H1 (cell line): ENCODE data around the gene RBM17. TPM values are rescaled to one million over a fixed set of nuclear protein-coding genes. Genes with fewer than 3 reads are reported as not detected.

ENCODE experiments used
- CTCF ChIA-PET: fragments of 300-600 bp; sonication (Branson Sonifier 250); formaldehyde crosslinking; loops from one replicate; lab custom pipeline; 2021; ENCODE audit not compliant: partially characterized antibody; lab: Charles Lee
- POLR2A ChIA-PET: fragments of 300-600 bp; sonication (Branson Sonifier 250); formaldehyde crosslinking; loops from one replicate; lab custom pipeline; 2021; ENCODE audit warnings: inconsistent platforms; ENCODE audit not compliant: partially characterized antibody; lab: Charles Lee
- DNase-seq, 2 experiments: peaks; one replicate each; pipeline versions ENCODE4 v3.0.0 to v3.0.0-alpha.2; 2010 to 2022; ENCODE audit warnings: low spot score in 2 of 2, low read depth in 1 of 2, mixed read lengths in 1 of 2
- FAIRE-seq: peaks from 2 replicates; lab custom pipeline; 2011; peaks lifted over from hg19 to GRCh38; lab: Jason Lieb, UNC
- H2AFZ ChIP-seq: 2 replicates; pipeline ENCODE4 v1.8.1; 2012; ENCODE audit warnings: low read length, inconsistent platforms
- H2AK5ac ChIP-seq: 2 replicates; pipeline ENCODE4 v1.6.1; 2013; ENCODE audit warnings: low read depth, low read length
- H2BK120ac ChIP-seq: replicated peaks from 2 replicates; pipeline ENCODE3; 2013; ENCODE audit warnings: low read depth, low read length, inconsistent platforms
- H2BK12ac ChIP-seq: 2 replicates; pipeline ENCODE4 v1.6.1; 2013; ENCODE audit warnings: low read depth, low read length
- H2BK15ac ChIP-seq: 2 replicates; pipeline ENCODE4 v1.6.1; 2013; ENCODE audit warnings: low read length
- H2BK20ac ChIP-seq: 2 replicates; pipeline ENCODE4 v1.6.1; 2013; ENCODE audit warnings: low read length
- H2BK5ac ChIP-seq: 2 replicates; pipeline ENCODE4 v1.6.1; 2013; ENCODE audit warnings: low read depth, low read length
- H3K14ac ChIP-seq: 2 replicates; pipeline ENCODE4 v1.6.1; 2013; ENCODE audit warnings: inconsistent platforms; ENCODE audit not compliant: insufficient read length
- H3K18ac ChIP-seq: 2 replicates; pipeline ENCODE4 v1.6.1; 2013; ENCODE audit warnings: low read length; ENCODE audit errors: extremely low read depth
- H3K23ac ChIP-seq: 2 replicates; pipeline ENCODE4 v1.6.1; 2013; ENCODE audit warnings: inconsistent platforms; ENCODE audit not compliant: insufficient read length
- H3K23me2 ChIP-seq: 2 replicates; pipeline ENCODE4 v1.6.1; 2013; ENCODE audit warnings: low read depth, low read length
- H3K27ac ChIP-seq: 2 replicates; pipeline ENCODE4 v1.6.1; 2011; ENCODE audit warnings: low read depth, low read length, inconsistent platforms
- H3K27me3 ChIP-seq, 4 experiments: replicated peaks in 1 of 4; 1 replicate in 1 of 4; 2 replicates in 3 of 4; pipeline versions ENCODE4 v1.6.1 to v1.8.1; 2011 to 2013; ENCODE audit warnings: low read length in 3 of 4, mild to moderate bottlenecking in 3 of 4, inconsistent platforms in 2 of 4, mixed read lengths in 2 of 4, moderate library complexity in 1 of 4; ENCODE audit not compliant: control insufficient read depth in 3 of 4, insufficient read depth in 3 of 4; ENCODE audit errors: extremely low read depth in 1 of 4
- H3K36me3 ChIP-seq, 4 experiments: 2 replicates each; pipeline versions ENCODE4 v1.6.1 to v1.8.1; 2011 to 2013; ENCODE audit warnings: mild to moderate bottlenecking in 4 of 4, low read length in 3 of 4, moderate library complexity in 2 of 4, control low read depth in 1 of 4, inconsistent platforms in 1 of 4; ENCODE audit not compliant: insufficient read depth in 4 of 4, control insufficient read depth in 2 of 4
- H3K4ac ChIP-seq: replicated peaks from 2 replicates; pipeline ENCODE3; 2013; ENCODE audit warnings: low read length, low read depth, mixed read lengths, inconsistent platforms; ENCODE audit not compliant: insufficient read length
- H3K4me1 ChIP-seq, 4 experiments: replicated peaks in 1 of 4; 1 replicate in 1 of 4; 2 replicates in 3 of 4; pipeline versions ENCODE4 v1.6.1 to v1.8.1; 2011 to 2013; ENCODE audit warnings: low read length in 3 of 4, inconsistent platforms in 2 of 4, mixed read lengths in 1 of 4; ENCODE audit not compliant: insufficient read depth in 4 of 4, control insufficient read depth in 3 of 4
- H3K4me2 ChIP-seq, 2 experiments: 2 replicates each; pipeline versions ENCODE4 v1.6.1 to v1.8.1; 2011 to 2013; ENCODE audit warnings: low read depth in 2 of 2, low read length in 2 of 2, control low read depth in 1 of 2, inconsistent platforms in 1 of 2, mild to moderate bottlenecking in 1 of 2; ENCODE audit not compliant: insufficient read depth in 1 of 2
- H3K4me3 ChIP-seq, 4 experiments: fragments of 200-600, 300-600 bp in 1 of 4; sonication (generic), shearing (Covaris generic), sonication (Bioruptor Twin) in 1 of 4; 2 replicates each; pipeline versions ENCODE4 v1.5.1 to v1.8.1; 2011 to 2016; ENCODE audit warnings: low read length in 4 of 4, low read depth in 3 of 4, control low read depth in 2 of 4, inconsistent platforms in 2 of 4, mild to moderate bottlenecking in 2 of 4, mixed read lengths in 1 of 4, moderate library complexity in 1 of 4; ENCODE audit not compliant: insufficient read depth in 2 of 4; ENCODE audit errors: extremely low read depth in 1 of 4
- H3K56ac ChIP-seq: replicated peaks from 2 replicates; pipeline ENCODE3; 2013; ENCODE audit warnings: low read depth, mild to moderate bottlenecking, mixed read lengths, low read length, inconsistent platforms; ENCODE audit not compliant: insufficient read length
- H3K79me1 ChIP-seq: 2 replicates; pipeline ENCODE4 v1.6.1; 2013; ENCODE audit warnings: low read depth, low read length, control low read depth
- H3K79me2 ChIP-seq, 2 experiments: 2 replicates each; pipeline versions ENCODE4 v1.6.1 to v1.8.1; 2012 to 2013; ENCODE audit warnings: low read length in 2 of 2, mild to moderate bottlenecking in 2 of 2, inconsistent platforms in 1 of 2; ENCODE audit not compliant: insufficient read depth in 2 of 2, control insufficient read depth in 1 of 2
- H3K9ac ChIP-seq, 4 experiments: replicated peaks in 1 of 4; 1 replicate in 1 of 4; 2 replicates in 3 of 4; pipeline versions ENCODE4 v1.6.1 to v1.8.1; 2011 to 2013; ENCODE audit warnings: low read depth in 3 of 4, low read length in 3 of 4, control low read depth in 2 of 4, mild to moderate bottlenecking in 2 of 4, moderate library complexity in 2 of 4, inconsistent platforms in 1 of 4; ENCODE audit errors: extremely low read depth in 1 of 4
- H3K9me3 ChIP-seq, 2 experiments: 2 replicates each; pipeline versions ENCODE4 v1.6.1 to v1.8.1; 2012 to 2013; ENCODE audit warnings: mild to moderate bottlenecking in 2 of 2, moderate library complexity in 2 of 2, control low read depth in 1 of 2, inconsistent platforms in 1 of 2, low read depth in 1 of 2, low read length in 1 of 2, mixed read lengths in 1 of 2; ENCODE audit not compliant: insufficient read depth in 2 of 2
- H4K20me1 ChIP-seq, 2 experiments: replicated peaks in 1 of 2; 2 replicates each; pipeline versions ENCODE3 to v1.8.1; 2011 to 2013; ENCODE audit warnings: inconsistent platforms in 2 of 2, low read length in 2 of 2, mild to moderate bottlenecking in 1 of 2; ENCODE audit not compliant: insufficient read depth in 2 of 2, control insufficient read depth in 1 of 2
- H4K5ac ChIP-seq: 2 replicates; pipeline ENCODE4 v1.6.1; 2013; ENCODE audit warnings: low read length, low read depth, mixed read lengths, inconsistent platforms; ENCODE audit not compliant: insufficient read length
- H4K8ac ChIP-seq: 2 replicates; pipeline ENCODE4 v1.8.0; 2013; ENCODE audit warnings: mild to moderate bottlenecking, moderate library complexity, low read length, inconsistent platforms; ENCODE audit not compliant: insufficient read depth; ENCODE audit errors: extremely low read depth
- H4K91ac ChIP-seq: replicated peaks from 2 replicates; pipeline ENCODE3; 2013; ENCODE audit warnings: low read length, mixed read lengths, inconsistent platforms; ENCODE audit not compliant: insufficient read length
- CBX8 ChIP-seq: fragments of 300-800, 300-1000 bp; sonication (generic); IDR thresholded peaks from 2 replicates; pipeline ENCODE4 v1.7.1; 2016; ENCODE audit warnings: low read depth, low read length, borderline replicate concordance
- CHD2 ChIP-seq: IDR thresholded peaks from 2 replicates; pipeline ENCODE4 v1.6.1; 2012; ENCODE audit warnings: low read length, improper control_type of control experiment
- FOSL1 ChIP-seq: IDR thresholded peaks from 2 replicates; pipeline ENCODE4 v1.6.1; 2011; ENCODE audit warnings: mild to moderate bottlenecking, low read depth, low read length, moderate library complexity; ENCODE audit not compliant: insufficient read depth
- JUND ChIP-seq: IDR thresholded peaks from 2 replicates; pipeline ENCODE4 v1.6.1; 2011; ENCODE audit warnings: mild to moderate bottlenecking, improper control_type of control experiment, low read length
- NRF1 ChIP-seq: IDR thresholded peaks from 2 replicates; pipeline ENCODE4 v1.6.1; 2011; ENCODE audit warnings: mild to moderate bottlenecking, low read depth, low read length, improper control_type of control experiment
- PHF8 ChIP-seq: fragments of 200-600 bp; sonication (generic); conservative IDR thresholded peaks from 2 replicates; pipeline ENCODE4 v1.7.1; 2012; ENCODE audit warnings: low read depth, mild to moderate bottlenecking, inconsistent platforms, low read length, moderate library complexity
- POLR2AphosphoS5 ChIP-seq: IDR thresholded peaks from 2 replicates; pipeline ENCODE4 v1.6.1; 2011; ENCODE audit warnings: low read depth, low read length
- RNF2 ChIP-seq: fragments of 200-900, 300-1000 bp; sonication (generic); IDR thresholded peaks from 2 replicates; pipeline ENCODE4 v1.7.1; 2016; ENCODE audit warnings: borderline replicate concordance, low read depth, mild to moderate bottlenecking, antibody characterized with exemption, low read length; ENCODE audit not compliant: poor library complexity, severe bottlenecking; ENCODE audit errors: missing control alignments
- RXRA ChIP-seq: IDR thresholded peaks from 2 replicates; pipeline ENCODE4 v1.6.1; 2011; ENCODE audit warnings: low read depth, mild to moderate bottlenecking, low read length, moderate library complexity; ENCODE audit not compliant: insufficient read depth
- WGBS, 2 experiments: shearing (Covaris generic) in 1 of 2; methylation state at CpG; one replicate each; pipeline versions ENCODE4 v1.1.6 to v1.1.7; 2013 to 2015; ENCODE audit warnings: low lambda C conversion rate in 2 of 2, mixed read lengths in 2 of 2, inconsistent platforms in 1 of 2, low coverage in 1 of 2, missing lambda C conversion rate in 1 of 2; ENCODE audit not compliant: insufficient replicate concordance in 2 of 2, insufficient coverage in 1 of 2, insufficient read length in 1 of 2; ENCODE audit errors: extremely low coverage in 1 of 2, missing lambda C conversion rate in 1 of 2; 5-methylcytosine and 5-hydroxymethylcytosine counted together
- polyA plus RNA-seq, 7 experiments: library from polyadenylated mRNA; depleted of rRNA in 3 of 7; stranded (reverse) in 5 of 7; unstranded in 2 of 7; fragments of >200 nt in 5 of 7; fragments of 200-250 nt in 2 of 7; gene quantifications; 1 replicate in 5 of 7; 2 replicates in 1 of 7; 4 replicates in 1 of 7; pipeline versions ENCODE4 v1.2.1 to v1.2.3, GENCODE V29; 2011 to 2013; ENCODE audit warnings: missing spikeins in 2 of 7, mixed read lengths in 2 of 7
- total RNA-seq: library from RNA; stranded (reverse); fragmentation: NEBNext Ultra II Directional; extraction: Animal tissue kit (Norgen Biotek cat#: 25700); gene quantifications from 2 replicates; pipeline ENCODE4 v1.2.1, GENCODE V29; 2021
- TF ChIP-seq, protein P1 (sequence below): IDR thresholded peaks from 2 replicates; pipeline ENCODE4 v1.6.1; 2011; ENCODE audit warnings: low read depth, mild to moderate bottlenecking, low read length; ENCODE audit not compliant: insufficient read depth

RBM17 gene
- total and polyA plus RNA-seq, 2 of the 8 experiments (the other 6 are each of a cell fraction or from before 2014, with no cell fraction given), result 15.7 to 128 TPM

DNA sequence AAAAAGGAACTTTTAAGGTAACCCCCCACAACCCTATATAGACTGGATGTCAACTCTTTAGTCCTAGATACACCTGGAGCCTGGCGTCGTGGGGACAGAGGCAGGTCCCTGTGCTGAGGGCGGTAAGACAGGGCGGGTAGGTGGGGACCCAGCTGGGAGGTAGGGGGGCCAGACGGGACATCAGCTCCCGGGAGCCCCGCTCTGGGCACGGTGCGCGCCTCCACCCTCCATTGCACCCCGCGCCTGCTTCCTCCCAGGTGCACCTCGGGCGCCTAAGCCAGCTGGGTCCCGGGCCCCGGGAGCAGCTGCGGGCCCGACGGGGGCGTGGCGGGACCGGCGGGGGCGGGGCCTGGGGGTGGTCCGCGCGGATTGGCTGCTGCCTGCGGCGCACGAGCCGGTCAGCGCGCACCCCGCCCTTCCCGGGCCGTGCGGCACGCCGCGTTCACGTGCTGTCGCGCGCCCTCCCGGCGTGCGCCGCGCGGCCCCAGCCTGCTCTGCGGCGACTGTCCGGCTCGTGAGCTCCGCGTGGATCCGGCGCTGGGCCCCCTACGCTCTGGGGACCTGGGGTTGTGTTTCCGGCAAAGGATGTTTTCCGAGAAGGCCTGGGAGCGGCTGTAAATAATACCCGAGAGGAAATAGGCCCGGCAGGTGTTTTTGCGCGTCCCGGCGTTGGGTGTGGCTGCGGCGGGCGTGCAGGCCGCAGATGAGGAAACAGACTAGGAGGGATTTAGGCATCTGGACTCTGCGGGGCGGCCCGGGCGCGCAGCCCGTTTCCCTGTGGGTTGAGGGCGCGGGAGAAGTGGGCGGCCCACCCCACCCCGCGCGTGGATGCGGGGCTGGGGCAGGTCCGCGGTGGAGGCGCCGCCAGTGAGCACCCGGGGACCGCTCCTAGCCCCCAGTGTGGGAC lies 74.8 kb downstream of the RBM17 start:
- Histone ChIP-seq H3K23me2 (no peaks in the 10 kb centered on the region), H3K23ac (no peak overlapping the region), H3K36me3 (peaks cover 0 to 2% (median under 1%) of the 10 kb centered on the region in 4 experiments; a peak in 1 of 8 replicates), H3K79me2 (peaks cover 0 to 37% of the 10 kb centered on the region in 2 experiments; a peak in 2 of 4 replicates), H3K14ac (no peak overlapping the region), H2AK5ac (no peak overlapping the region), H2AFZ (no peak overlapping the region), H3K18ac (peak overlapping the region; percentile 24; the same call in 1 of the 2 replicates), H3K4me2 (peak overlapping the region; percentile 74 to 78), H2BK15ac (no peak overlapping the region), H3K79me1 (peaks cover 3% of the 10 kb centered on the region; the same call in 1 of the 2 replicates), H2BK20ac (no peak overlapping the region), H3K4ac (no peak overlapping the region), H2BK5ac (no peak overlapping the region; the same call in 1 of the 2 replicates), H3K9ac (peak overlapping the region; percentile 51 to 79 (median 64)), H4K20me1 (peaks cover 0 to 7% of the 10 kb centered on the region in 2 experiments), H3K4me3 (peak overlapping the region; percentile 39 to 88 (median 54)), H4K8ac (peak overlapping the region; percentile 96), H3K56ac (no peak overlapping the region), H2BK12ac (no peak overlapping the region), H4K91ac (no peak overlapping the region), H3K27ac (no peak overlapping the region), H3K4me1 (peaks cover 0 to 2% (median 0%) of the 10 kb centered on the region in 4 experiments; a peak in 1 of 7 replicates), H2BK120ac (no peak overlapping the region), H4K5ac (peak overlapping the region; percentile 46), H3K27me3 (no peaks in the 10 kb centered on the region), H3K9me3 (no peaks in the 10 kb centered on the region)
- 13% methylated on average over 26 of the region's 91 CpGs; no CpG with 5 or more reads in 1 of the 2 experiments for WGBS, 2 experiments
- FAIRE-seq, result no peak
- DNase-seq, result peak in 1 of 2 experiments; percentile 94
- POLR2A ChIA-PET, result interaction anchor here (0.7 to 2.2 kb wide), 11 partner anchors 9 to 234 kb away, joined by 3 to 10 read pairs (median 3); partner anchors contain the start of gene PFKFB3
- CTCF ChIA-PET, result interaction anchor here (0.6 to 2.8 kb wide), 9 partner anchors 9 to 291 kb away, joined by 3 to 19 read pairs (median 3); no protein-coding TSS in a partner anchor
- TF ChIP-seq, protein P1, sequence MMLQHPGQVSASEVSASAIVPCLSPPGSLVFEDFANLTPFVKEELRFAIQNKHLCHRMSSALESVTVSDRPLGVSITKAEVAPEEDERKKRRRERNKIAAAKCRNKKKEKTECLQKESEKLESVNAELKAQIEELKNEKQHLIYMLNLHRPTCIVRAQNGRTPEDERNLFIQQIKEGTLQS, result no peak
- peak; percentile 59; the same call in 1 of the 2 replicates for TF ChIP-seq POLR2AphosphoS5
- TF ChIP-seq CHD2, result no peak
- TF ChIP-seq PHF8, result peak; percentile 74
- TF ChIP-seq NRF1, result no peak
- TF ChIP-seq FOSL1, result no peak
- no peak for TF ChIP-seq CBX8
- TF ChIP-seq RNF2, result no peak
- TF ChIP-seq JUND, result no peak
- no peak for TF ChIP-seq RXRA
